Measurements from ENCODE around the gene FXYD2. TPM values are rescaled to one million over a fixed set of nuclear protein-coding genes. Genes with fewer than 3 reads are reported as not detected.

Gene FXYD2
- total and polyA plus RNA-seq, 2 of the 13 experiments (the other 11 are each of a cell fraction or from before 2014, with no cell fraction given), result 45.9 to 106 TPM

GRCh38 chr11:117839380-117839881 is 14.9 kb upstream of the FXYD2 start (continued):
- TF ChIP-seq SALL1 (CRISPR knock-in tag; IDR thresholded peaks at IDR 0.05) (no peak), ZNF292 (CRISPR knock-in tag; IDR thresholded peaks at IDR 0.05; ENCODE audit: borderline replicate concordance, low read depth) (no peak), TBL1XR1 (IDR thresholded peaks at IDR 0.05; ENCODE audit: borderline replicate concordance, low read length, partially characterized antibody) (no peak), ZSCAN22 (CRISPR knock-in tag; IDR thresholded peaks at IDR 0.05) (no peak), GFI1 (CRISPR knock-in tag; IDR thresholded peaks at IDR 0.05; ENCODE audit: borderline replicate concordance) (no peak), POGZ (CRISPR knock-in tag; IDR thresholded peaks at IDR 0.05) (no peak)

GRCh38 chr11:117838901-117839300 is 14.4 kb upstream of the FXYD2 start:
- no peak overlapping the region for H3K27ac ChIP-seq (ENCODE audit: extremely low read length, insufficient read depth, low read length)
- no peaks in the 10 kb centered on the region for H3K36me3 ChIP-seq (replicated peaks in 1 of 2; ENCODE audit: control insufficient read depth in 1 of 2, insufficient read depth in 2 of 2, low read length in 2 of 2)
- H3K79me2 ChIP-seq (ENCODE audit: insufficient read depth, low read length), result no peaks in the 10 kb centered on the region
- H2AFZ ChIP-seq (ENCODE audit: low read length), result no peak overlapping the region
- ChIA-PET POLR2A (no interaction called here), CTCF (ENCODE audit: low intra/inter-chr PET ratio, low total read pairs) (no interaction called here)
- TF ChIP-seq ZNF775 (CRISPR knock-in tag; IDR thresholded peaks at IDR 0.05; ENCODE audit: borderline replicate concordance) (no peak), STAT6 (CRISPR knock-in tag; IDR thresholded peaks at IDR 0.05; ENCODE audit: borderline replicate concordance) (no peak), NFYC (CRISPR knock-in tag; IDR thresholded peaks at IDR 0.05) (no peak), RFX3 (CRISPR knock-in tag; IDR thresholded peaks at IDR 0.05) (no peak), REST (IDR thresholded peaks at IDR 0.05; ENCODE audit: borderline replicate concordance in 1 of 2, low read depth in 1 of 2, low read length in 2 of 2) (no peak), ZNF850 (CRISPR knock-in tag; conservative IDR thresholded peaks at IDR 0.05) (no peak), KMT2A (CRISPR knock-in tag; IDR thresholded peaks at IDR 0.05) (no peak), HMG20B (CRISPR knock-in tag; conservative IDR thresholded peaks at IDR 0.05) (no peak), CHD2 (IDR thresholded peaks at IDR 0.05; ENCODE audit: low read depth, low read length) (no peak)
- H4K20me1 ChIP-seq (ENCODE audit: insufficient read depth, low read length), result no peaks in the 10 kb centered on the region
- DNase-seq (ENCODE audit: low spot score), result no peak
- no peak overlapping the region for H3K4me2 ChIP-seq (ENCODE audit: low read depth, low read length)
- no peaks in the 10 kb centered on the region for H3K9me3 ChIP-seq (ENCODE audit: low read length)
- FAIRE-seq, result no peak
- no peak overlapping the region for H3K4me3 ChIP-seq (replicated peaks in 1 of 3; ENCODE audit: insufficient read depth in 1 of 3, low read depth in 2 of 3, low read length in 3 of 3)
- peaks cover 13 to 53% of the 10 kb centered on the region in 2 experiments; a peak in 3 of 5 replicates for H3K27me3 ChIP-seq (ENCODE audit: control insufficient read depth in 1 of 2, insufficient read depth in 2 of 2, low read length in 2 of 2)
- BruUV-seq (replicated peaks), result no TSS peak
- H3K9ac ChIP-seq (ENCODE audit: insufficient read depth, low read depth, low read length), result no peak overlapping the region
- intact Hi-C loops (cut with micrococcal nuclease; ENCODE audit: unreplicated experiment), result no loop called here
- in situ Hi-C loops (cut with HindIII; ENCODE audit: extremely low pct_ligation_motif_present, low pct_unique_long_range_greater_than_20kb), result loop anchor here (10.0 kb wide), 1 partner anchor 216 kb away; no protein-coding TSS in a partner anchor
- 0% methylated on average over 8 of the region's 8 CpGs for WGBS (ENCODE audit: low lambda C conversion rate)
- H3K4me1 ChIP-seq (ENCODE audit: insufficient read depth, low read length), result peaks cover 15% of the 10 kb centered on the region
- no peak for ATAC-seq

Data from HepG2 (cell line).